GM12878 (cell line): ENCODE data around the gene RNF181. TPM values are rescaled to one million over a fixed set of nuclear protein-coding genes. Genes with fewer than 3 reads are reported as not detected.

Experiments used
- ATAC-seq: fragments of 200-7000 bp; cut with Tn5 transposase; 3 replicates; pipeline ENCODE4 v1.9.1; 2020; ENCODE audit warnings: mild to moderate bottlenecking, moderate library complexity
- BruUV-seq: library from RNA; stranded (reverse); fragments of 400-500 nt; replicated peaks from 2 replicates; lab custom pipeline; 2021; lab: Mats Ljungman, UMichigan
- CTCF ChIA-PET: fragments of 300-600 bp; sonication (Branson Sonifier 250); formaldehyde crosslinking; extraction: SDS; loops from one replicate; lab custom pipeline; 2021; ENCODE audit warnings: inconsistent platforms; lab: Yijun Ruan, JAX
- POLR2A ChIA-PET: fragments of 350-600 bp; formaldehyde crosslinking; extraction: SDS; loops from one replicate; lab custom pipeline; 2021; ENCODE audit warnings: inconsistent platforms; lab: Charles Lee
- RAD21 ChIA-PET: fragments of 300-600 bp; sonication (Branson Sonifier 250); formaldehyde crosslinking; loops from one replicate; lab custom pipeline; 2023; ENCODE audit warnings: antibody characterized with exemption; ENCODE audit not compliant: unreplicated experiment; lab: Charles Lee
- SMC1A ChIA-PET: fragments of 300-600 bp; sonication (Branson Sonifier 250); formaldehyde crosslinking; loops from one replicate; lab custom pipeline; 2023; ENCODE audit not compliant: unreplicated experiment, uncharacterized antibody; lab: Charles Lee
- DNase-seq: peaks from one replicate; pipeline ENCODE4 v3.0.0-alpha.2; 2011; ENCODE audit warnings: low read depth, low spot score
- FAIRE-seq: peaks from 3 replicates; lab custom pipeline; 2011; peaks lifted over from hg19 to GRCh38; lab: Jason Lieb, UNC
- H2AFZ ChIP-seq: 2 replicates; pipeline ENCODE4 v1.6.0; 2011; ENCODE audit warnings: low read depth, low read length, control low read depth; ENCODE audit not compliant: control insufficient read depth
- H3K27ac ChIP-seq: 2 replicates; pipeline ENCODE4 v1.5.1; 2011; ENCODE audit warnings: control low read depth; ENCODE audit not compliant: control insufficient read depth, insufficient read depth
- H3K27me3 ChIP-seq, 2 experiments: replicated peaks in 1 of 2; 2 replicates each; pipeline versions ENCODE4 v1.6.0 to v1.6.1; 2011; ENCODE audit warnings: low read length in 1 of 2; ENCODE audit not compliant: control insufficient read depth in 2 of 2, insufficient read depth in 2 of 2
- H3K36me3 ChIP-seq, 2 experiments: 2 replicates each; pipeline ENCODE4 v1.5.1; 2011; ENCODE audit warnings: low read length in 1 of 2; ENCODE audit not compliant: control insufficient read depth in 2 of 2, insufficient read depth in 2 of 2
- H3K4me1 ChIP-seq: 2 replicates; pipeline ENCODE4 v1.6.1; 2011; ENCODE audit warnings: mild to moderate bottlenecking, low read length, moderate library complexity, mixed read lengths; ENCODE audit not compliant: control insufficient read depth, insufficient read depth
- H3K4me2 ChIP-seq: 2 replicates; pipeline ENCODE4 v1.6.0; 2011; ENCODE audit warnings: control low read depth; ENCODE audit not compliant: control insufficient read depth, insufficient read depth
- H3K4me3 ChIP-seq: fragments of 200-600 bp; sonication (generic); 2 replicates; pipeline ENCODE4 v1.5.1; 2016
- H3K79me2 ChIP-seq: 2 replicates; pipeline ENCODE4 v1.6.0; 2011; ENCODE audit warnings: low read length; ENCODE audit not compliant: control insufficient read depth, insufficient read depth
- H3K9ac ChIP-seq: 2 replicates; pipeline ENCODE4 v1.8.0; 2011; ENCODE audit warnings: low read length, control low read depth, mixed read lengths; ENCODE audit not compliant: control insufficient read depth, insufficient read depth
- H3K9me3 ChIP-seq: replicated peaks from 3 replicates; pipeline ENCODE4 v1.5.1; 2011; ENCODE audit warnings: mild to moderate bottlenecking, low read length; ENCODE audit not compliant: control insufficient read depth, insufficient read depth
- H4K20me1 ChIP-seq: 2 replicates; pipeline ENCODE4 v1.6.0; 2011; ENCODE audit not compliant: control insufficient read depth, insufficient read depth
- BHLHE40 ChIP-seq, 2 experiments: fragments of 450-650 bp in 1 of 2; IDR thresholded peaks; 2 replicates each; pipeline ENCODE4 v1.6.1; 2011 to 2017; ENCODE audit warnings: low read depth in 2 of 2, borderline replicate concordance in 1 of 2, improper control_type of control experiment in 1 of 2, low read length in 1 of 2, mild to moderate bottlenecking in 1 of 2
- CBX5 ChIP-seq: sonication (generic); IDR thresholded peaks from 2 replicates; pipeline ENCODE4 v1.6.1; 2016; ENCODE audit warnings: low read depth, moderate library complexity, mild to moderate bottlenecking, inconsistent platforms
- CHD1 ChIP-seq: IDR thresholded peaks from 2 replicates; pipeline ENCODE4 v1.6.1; 2012; ENCODE audit warnings: low read depth, low read length, improper control_type of control experiment
- CHD2 ChIP-seq: IDR thresholded peaks from 2 replicates; pipeline ENCODE4 v1.6.1; 2011; ENCODE audit warnings: low read depth, low read length, improper control_type of control experiment, borderline replicate concordance
- DPF2 ChIP-seq: fragments of 450-650 bp; IDR thresholded peaks from 2 replicates; pipeline ENCODE4 v1.6.1; 2017; ENCODE audit warnings: mild to moderate bottlenecking
- HDAC2 ChIP-seq: fragments of 200-600 bp; sonication (generic); IDR thresholded peaks from 2 replicates; pipeline ENCODE4 v1.6.1; 2017
- HDAC6 ChIP-seq: fragments of 200-600 bp; sonication (generic); IDR thresholded peaks from one replicate; pipeline ENCODE4 v1.8.0; 2017; ENCODE audit warnings: antibody characterized with exemption; ENCODE audit not compliant: unreplicated experiment
- IRF4 ChIP-seq: IDR thresholded peaks from 2 replicates; pipeline ENCODE4 v1.6.1; 2011; ENCODE audit warnings: low read depth, low read length
- JUNB ChIP-seq: IDR thresholded peaks from 2 replicates; pipeline ENCODE4 v1.6.1; 2016; ENCODE audit warnings: antibody characterized with exemption, mild to moderate bottlenecking
- NFYA ChIP-seq: IDR thresholded peaks from 2 replicates; pipeline ENCODE4 v1.6.1; 2011; ENCODE audit warnings: low read depth, mild to moderate bottlenecking, low read length, improper control_type of control experiment, borderline replicate concordance
- NR2C1 ChIP-seq: fragments of 450-650 bp; IDR thresholded peaks from 2 replicates; pipeline ENCODE4 v1.6.1; 2017; ENCODE audit warnings: antibody characterized with exemption, mild to moderate bottlenecking, moderate library complexity
- STAT1 ChIP-seq: fragments of 450-650 bp; conservative IDR thresholded peaks from 2 replicates; pipeline ENCODE4 v1.6.1; 2014; ENCODE audit warnings: antibody characterized with exemption, mild to moderate bottlenecking
- ZNF207 ChIP-seq: fragments of 450-650 bp; IDR thresholded peaks from 2 replicates; pipeline ENCODE4 v1.6.1; 2014; ENCODE audit warnings: antibody characterized with exemption, mild to moderate bottlenecking, borderline replicate concordance
- WGBS: methylation state at CpG from one replicate; pipeline ENCODE4 v1.1.6; 2016; ENCODE audit warnings: low lambda C conversion rate; ENCODE audit not compliant: insufficient replicate concordance, insufficient coverage; ENCODE audit errors: missing lambda C conversion rate; 5-methylcytosine and 5-hydroxymethylcytosine counted together
- in situ Hi-C: fragments of 300-500 bp; cut with MboI; formaldehyde crosslinking; loops from 9 replicates; pipeline ENCODE4 v1.14.3; 2018; ENCODE audit warnings: mixed read lengths
- intact Hi-C: fragments of 100-400 bp; cut with micrococcal nuclease; formaldehyde crosslinking; loops from one replicate; pipeline ENCODE4 v1.14.2; 2022; ENCODE audit not compliant: unreplicated experiment
- polyA plus RNA-seq, 11 experiments: library from polyadenylated mRNA; depleted of rRNA in 4 of 11; unstranded in 6 of 11; stranded (reverse) in 5 of 11; fragments of >200 nt; fragmentation: Nextera tagmentation in 4 of 11; fragmentation: Illumina TruSeq in 1 of 11; extraction: Ambion mirVana in 4 of 11; extraction: Trizol in 1 of 11; gene quantifications; 1 replicate in 1 of 11; 2 replicates in 10 of 11; pipeline versions ENCODE4 v1.2.1 to v1.2.3, GENCODE V29; 2011 to 2016; ENCODE audit warnings: inconsistent platforms in 2 of 11, missing spikeins in 2 of 11, low read depth in 1 of 11
- total RNA-seq, 4 experiments: library from RNA; depleted of rRNA in 3 of 4; stranded (reverse); fragments of >200 nt in 3 of 4; fragmentation: Illumina TruSeq in 1 of 4; extraction: Trizol in 1 of 4; gene quantifications; 2 replicates each; pipeline versions ENCODE4 v1.2.1 to v1.2.3, GENCODE V29; 2013 to 2021
- TF ChIP-seq, protein P1 (sequence below): fragments of 450-650 bp; IDR thresholded peaks from 2 replicates; pipeline ENCODE4 v1.6.1; 2017; ENCODE audit warnings: borderline replicate concordance
- TF ChIP-seq, protein P2 (sequence below): IDR thresholded peaks from 2 replicates; pipeline ENCODE4 v1.6.1; 2012; ENCODE audit warnings: low read depth, low read length, improper control_type of control experiment
- TF ChIP-seq, protein P3 (sequence below): fragments of 450-650 bp; conservative IDR thresholded peaks from 2 replicates; pipeline ENCODE4 v1.6.1; 2017; ENCODE audit warnings: mild to moderate bottlenecking, moderate library complexity

Gene RNF181
- total and polyA plus RNA-seq, 10 of the 15 experiments (the other 5 are each of a cell fraction or from before 2014, with no cell fraction given), result 101 to 409 (median 213) TPM

DNA sequence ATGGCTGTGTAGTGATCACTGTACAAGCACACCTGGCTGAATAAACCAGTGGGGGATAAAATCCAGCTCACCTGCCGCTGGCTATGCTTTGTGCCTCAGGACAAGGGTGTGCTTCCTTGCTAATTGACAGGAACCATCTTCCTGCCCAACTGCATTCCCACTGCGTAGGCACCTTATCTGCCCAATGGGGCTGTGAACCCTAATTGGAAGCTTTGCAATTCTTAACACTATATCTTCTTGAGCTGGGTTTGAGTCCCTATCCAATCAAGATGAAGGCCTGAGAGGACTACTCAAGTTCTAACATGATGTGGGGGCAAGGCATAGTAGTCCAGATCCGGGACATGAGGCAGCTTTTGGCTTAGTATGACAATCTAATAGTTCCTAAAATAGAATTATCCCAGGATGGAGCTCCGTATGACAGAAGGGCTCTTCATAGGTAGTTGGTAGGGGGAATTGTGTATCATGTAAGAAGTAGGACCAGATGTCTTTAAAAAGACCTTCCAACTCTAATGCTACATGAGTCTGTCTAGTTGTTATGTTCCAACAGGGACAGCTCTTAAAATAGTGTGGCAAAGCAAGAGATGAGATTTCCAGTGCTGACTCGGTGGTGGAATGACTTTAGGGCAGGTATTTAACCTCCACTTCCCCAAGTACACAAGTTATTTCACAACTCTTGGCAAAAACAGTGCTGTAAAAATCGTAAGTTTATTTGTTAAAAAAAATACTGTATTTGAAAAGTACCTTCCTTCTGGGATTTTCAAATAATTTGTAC lies 9.2 kb downstream of the RNF181 start:
- WGBS, result 88% methylated on average over 6 of the region's 6 CpGs
- Histone ChIP-seq H3K4me2 (no peak overlapping the region), H3K9me3 (no peaks in the 10 kb centered on the region), H3K27me3 (no peaks in the 10 kb centered on the region), H3K4me3 (no peak overlapping the region), H3K27ac (no peak overlapping the region), H3K36me3 (peaks cover 3 to 17% of the 10 kb centered on the region in 2 experiments; a peak in 3 of 4 replicates), H2AFZ (no peak overlapping the region), H4K20me1 (no peaks in the 10 kb centered on the region; the same call in 1 of the 2 replicates), H3K79me2 (no peaks in the 10 kb centered on the region), H3K4me1 (no peaks in the 10 kb centered on the region; the same call in 1 of the 2 replicates), H3K9ac (no peak overlapping the region)
- no peak for FAIRE-seq
- ChIA-PET RAD21 (interaction anchor here (1.2 kb wide), 1 partner anchor 9 kb away, joined by 6 read pairs; the partner anchor contains the start of gene RNF181), SMC1A (interaction anchor here (1.2 to 2.3 kb wide), 3 partner anchors 10 to 56 kb away, joined by 5 to 6 read pairs (median 5); partner anchors contain the start of gene RNF181), CTCF (interaction anchor here (0.6 to 1.6 kb wide), 3 partner anchors 9 to 32 kb away, joined by 3 to 7 read pairs (median 5); partner anchors contain the start of gene RNF181), POLR2A (interaction anchor here (0.9 to 2.1 kb wide), 3 partner anchors 10 to 43 kb away, joined by 3 to 10 read pairs (median 4); partner anchors contain the start of gene RNF181)
- TF ChIP-seq CHD1, result no peak
- no peak for TF ChIP-seq HDAC2
- no peak for TF ChIP-seq HDAC6
- no peak for TF ChIP-seq CHD2
- no peak for TF ChIP-seq NR2C1
- TF ChIP-seq BHLHE40 (IDR thresholded peaks at IDR 0.05; ENCODE audit: borderline replicate concordance in 1 of 2, low read depth in 2 of 2, low read length in 1 of 2), result no peak
- TF ChIP-seq, protein P1, sequence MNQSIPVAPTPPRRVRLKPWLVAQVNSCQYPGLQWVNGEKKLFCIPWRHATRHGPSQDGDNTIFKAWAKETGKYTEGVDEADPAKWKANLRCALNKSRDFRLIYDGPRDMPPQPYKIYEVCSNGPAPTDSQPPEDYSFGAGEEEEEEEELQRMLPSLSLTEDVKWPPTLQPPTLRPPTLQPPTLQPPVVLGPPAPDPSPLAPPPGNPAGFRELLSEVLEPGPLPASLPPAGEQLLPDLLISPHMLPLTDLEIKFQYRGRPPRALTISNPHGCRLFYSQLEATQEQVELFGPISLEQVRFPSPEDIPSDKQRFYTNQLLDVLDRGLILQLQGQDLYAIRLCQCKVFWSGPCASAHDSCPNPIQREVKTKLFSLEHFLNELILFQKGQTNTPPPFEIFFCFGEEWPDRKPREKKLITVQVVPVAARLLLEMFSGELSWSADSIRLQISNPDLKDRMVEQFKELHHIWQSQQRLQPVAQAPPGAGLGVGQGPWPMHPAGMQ, result no peak
- TF ChIP-seq, protein P2, sequence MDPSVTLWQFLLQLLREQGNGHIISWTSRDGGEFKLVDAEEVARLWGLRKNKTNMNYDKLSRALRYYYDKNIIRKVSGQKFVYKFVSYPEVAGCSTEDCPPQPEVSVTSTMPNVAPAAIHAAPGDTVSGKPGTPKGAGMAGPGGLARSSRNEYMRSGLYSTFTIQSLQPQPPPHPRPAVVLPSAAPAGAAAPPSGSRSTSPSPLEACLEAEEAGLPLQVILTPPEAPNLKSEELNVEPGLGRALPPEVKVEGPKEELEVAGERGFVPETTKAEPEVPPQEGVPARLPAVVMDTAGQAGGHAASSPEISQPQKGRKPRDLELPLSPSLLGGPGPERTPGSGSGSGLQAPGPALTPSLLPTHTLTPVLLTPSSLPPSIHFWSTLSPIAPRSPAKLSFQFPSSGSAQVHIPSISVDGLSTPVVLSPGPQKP, result no peak
- no peak for TF ChIP-seq NFYA
- TF ChIP-seq STAT1, result no peak
- TF ChIP-seq CBX5, result no peak
- no peak for TF ChIP-seq IRF4
- no peak for TF ChIP-seq ZNF207
- TF ChIP-seq DPF2, result no peak
- no peak for TF ChIP-seq JUNB
- TF ChIP-seq, protein P3, sequence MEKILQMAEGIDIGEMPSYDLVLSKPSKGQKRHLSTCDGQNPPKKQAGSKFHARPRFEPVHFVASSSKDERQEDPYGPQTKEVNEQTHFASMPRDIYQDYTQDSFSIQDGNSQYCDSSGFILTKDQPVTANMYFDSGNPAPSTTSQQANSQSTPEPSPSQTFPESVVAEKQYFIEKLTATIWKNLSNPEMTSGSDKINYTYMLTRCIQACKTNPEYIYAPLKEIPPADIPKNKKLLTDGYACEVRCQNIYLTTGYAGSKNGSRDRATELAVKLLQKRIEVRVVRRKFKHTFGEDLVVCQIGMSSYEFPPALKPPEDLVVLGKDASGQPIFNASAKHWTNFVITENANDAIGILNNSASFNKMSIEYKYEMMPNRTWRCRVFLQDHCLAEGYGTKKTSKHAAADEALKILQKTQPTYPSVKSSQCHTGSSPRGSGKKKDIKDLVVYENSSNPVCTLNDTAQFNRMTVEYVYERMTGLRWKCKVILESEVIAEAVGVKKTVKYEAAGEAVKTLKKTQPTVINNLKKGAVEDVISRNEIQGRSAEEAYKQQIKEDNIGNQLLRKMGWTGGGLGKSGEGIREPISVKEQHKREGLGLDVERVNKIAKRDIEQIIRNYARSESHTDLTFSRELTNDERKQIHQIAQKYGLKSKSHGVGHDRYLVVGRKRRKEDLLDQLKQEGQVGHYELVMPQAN, result no peak
- DNase-seq, result no peak
- no TSS peak for BruUV-seq
- ATAC-seq, result no peak
- intact Hi-C loops, result no loop called here
- in situ Hi-C loops, result no loop called here
